SJSA1 (cell line): Measurements from ENCODE around the gene ADARB2. TPM values are rescaled to one million over a fixed set of nuclear protein-coding genes. Genes with fewer than 3 reads are reported as not detected.
"Not testable (repeated sequence)": the region's sequence is repeated elsewhere in the genome, so short reads cannot be mapped to it uniquely, and the experiment has no call there.

ENCODE experiments used
- DNase-seq, 2 experiments: peaks; one replicate each; pipeline ENCODE4 v3.0.0-alpha.2; 2015 to 2020; ENCODE audit warnings: low spot score in 2 of 2, low read depth in 1 of 2
- H3K27ac ChIP-seq: fragments of 250-450 bp; sonication (Bioruptor Pico); 2 replicates; pipeline ENCODE4 v1.5.1; 2020; ENCODE audit warnings: mild to moderate bottlenecking, moderate library complexity
- H3K27me3 ChIP-seq: fragments of 250-450 bp; sonication (Bioruptor Pico); replicated peaks from 2 replicates; pipeline ENCODE4 v1.5.1; 2020; ENCODE audit warnings: mild to moderate bottlenecking, moderate library complexity
- H3K36me3 ChIP-seq: fragments of 250-450 bp; sonication (Bioruptor Pico); 2 replicates; pipeline ENCODE4 v1.5.1; 2020; ENCODE audit warnings: mild to moderate bottlenecking
- H3K4me1 ChIP-seq: fragments of 250-450 bp; sonication (Bioruptor Pico); replicated peaks from 2 replicates; pipeline ENCODE4 v1.6.1; 2021; ENCODE audit warnings: mild to moderate bottlenecking
- H3K4me3 ChIP-seq: fragments of 250-450 bp; sonication (Bioruptor Pico); 2 replicates; pipeline ENCODE4 v1.5.1; 2020; ENCODE audit warnings: mild to moderate bottlenecking
- H3K9me3 ChIP-seq: fragments of 250-450 bp; sonication (Bioruptor Pico); replicated peaks from 2 replicates; pipeline ENCODE4 v1.5.1; 2020; ENCODE audit warnings: mild to moderate bottlenecking
- total RNA-seq: library from RNA; depleted of rRNA; stranded (reverse); fragments of >200 nt; shearing (Covaris generic); gene quantifications from 2 replicates; pipeline ENCODE4 v1.2.3, GENCODE V29; 2014

The ADARB2 gene
- total RNA-seq, 1 experiment from 2014 or later, result not detected

DNA sequence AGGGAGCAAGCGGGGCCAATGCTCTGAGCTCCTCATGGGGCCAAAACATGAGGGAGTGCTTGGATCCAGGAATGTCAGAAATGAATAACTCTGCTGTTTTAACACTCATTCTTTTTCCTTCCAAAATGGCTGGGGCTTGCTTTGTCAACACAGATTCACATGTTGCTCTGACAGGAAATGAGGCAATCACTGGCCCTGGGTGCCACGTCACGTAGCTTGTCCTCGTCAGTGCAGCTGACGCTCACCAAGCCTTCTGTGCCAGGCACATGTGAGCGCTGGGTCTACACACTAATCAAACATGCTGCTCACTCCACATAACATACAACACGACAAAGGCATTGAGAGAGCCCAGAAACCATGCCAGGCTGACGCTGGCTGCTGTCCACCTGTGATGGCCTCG is 482.2 kb downstream of the ADARB2 start:
- Histone ChIP-seq H3K4me1 (no peaks in the 10 kb centered on the region; the same call in 1 of the 2 replicates), H3K9me3 (no peaks in the 10 kb centered on the region), H3K27ac (no peak overlapping the region), H3K27me3 (peaks cover 5% of the 10 kb centered on the region), H3K4me3 (no peak overlapping the region), H3K36me3 (no peaks in the 10 kb centered on the region)
- DNase-seq, result no peak

DNA sequence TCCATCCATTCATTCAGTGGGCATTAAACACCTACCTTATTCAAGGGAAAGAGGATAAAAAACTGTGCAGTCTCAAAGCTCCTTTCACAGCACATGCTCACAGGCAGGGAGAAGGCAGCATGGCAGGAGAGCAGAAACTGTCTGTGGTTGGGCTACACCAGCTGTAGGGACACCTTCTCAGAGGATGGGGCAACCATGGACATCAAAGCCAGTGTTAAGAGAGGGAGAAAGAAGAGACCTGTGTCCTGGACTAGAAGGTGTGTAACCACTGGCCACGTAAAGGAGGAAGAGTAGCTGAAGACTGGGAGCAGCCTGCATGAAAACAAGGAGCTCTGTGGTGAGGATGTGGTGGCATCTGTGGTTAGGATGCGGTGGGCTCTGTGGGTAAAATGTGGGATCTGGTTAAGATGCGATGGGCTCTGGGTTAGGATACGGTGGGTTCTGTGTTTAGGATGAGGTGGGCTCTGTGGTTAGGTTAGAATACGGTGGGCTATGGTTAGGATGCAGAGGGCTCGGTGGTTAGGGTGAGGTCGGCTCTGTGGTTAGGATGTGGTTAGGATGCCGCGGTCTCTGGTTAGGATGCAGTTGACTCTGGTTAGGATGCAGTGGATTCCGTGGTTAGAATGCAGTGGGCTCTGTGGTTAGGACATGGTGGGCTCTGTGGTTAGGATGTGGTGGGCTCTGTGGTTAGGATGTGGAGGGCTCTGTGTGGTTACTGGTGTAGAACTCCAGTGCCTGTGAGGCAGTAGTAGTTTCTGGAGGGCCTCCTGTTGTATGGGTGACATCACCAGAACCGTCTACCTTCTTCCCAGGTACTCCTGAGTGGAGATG is 483.6 kb downstream of the ADARB2 start:
- DNase-seq, result no peak
- H3K27me3 ChIP-seq, result peaks cover 11% of the 10 kb centered on the region
- no peak overlapping the region for H3K4me3 ChIP-seq
- no peaks in the 10 kb centered on the region for H3K9me3 ChIP-seq
- no peak overlapping the region for H3K27ac ChIP-seq
- H3K36me3 ChIP-seq, result no peaks in the 10 kb centered on the region
- H3K4me1 ChIP-seq, result no peaks in the 10 kb centered on the region; the same call in 1 of the 2 replicates

DNA sequence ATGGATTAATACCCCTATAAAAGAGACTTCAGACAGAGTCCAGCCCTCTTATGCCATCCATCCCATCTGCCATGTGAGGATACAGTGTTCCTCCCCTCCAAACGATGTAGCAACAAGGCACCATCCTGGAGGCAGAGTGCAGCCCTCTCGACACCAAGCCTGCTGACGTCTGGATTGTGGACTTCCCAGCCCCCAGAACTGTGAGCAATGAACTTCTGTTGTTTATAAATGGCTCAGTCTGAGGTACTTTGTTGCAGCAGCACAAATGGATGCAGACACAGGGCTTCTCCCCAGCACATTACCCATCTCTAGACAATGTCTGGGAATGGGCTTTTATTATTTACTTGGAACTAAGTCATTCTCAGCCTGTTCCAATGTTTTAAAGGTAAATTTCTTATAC is 485.6 kb downstream of the ADARB2 start:
- DNase-seq, result peak in 1 of 2 experiments; percentile 14
- H3K36me3 ChIP-seq, result no peaks in the 10 kb centered on the region
- H3K27ac ChIP-seq, result no peak overlapping the region
- H3K27me3 ChIP-seq, result peaks cover 13% of the 10 kb centered on the region
- no peak overlapping the region for H3K4me3 ChIP-seq
- no peaks in the 10 kb centered on the region for H3K9me3 ChIP-seq
- no peaks in the 10 kb centered on the region; the same call in 1 of the 2 replicates for H3K4me1 ChIP-seq

DNA sequence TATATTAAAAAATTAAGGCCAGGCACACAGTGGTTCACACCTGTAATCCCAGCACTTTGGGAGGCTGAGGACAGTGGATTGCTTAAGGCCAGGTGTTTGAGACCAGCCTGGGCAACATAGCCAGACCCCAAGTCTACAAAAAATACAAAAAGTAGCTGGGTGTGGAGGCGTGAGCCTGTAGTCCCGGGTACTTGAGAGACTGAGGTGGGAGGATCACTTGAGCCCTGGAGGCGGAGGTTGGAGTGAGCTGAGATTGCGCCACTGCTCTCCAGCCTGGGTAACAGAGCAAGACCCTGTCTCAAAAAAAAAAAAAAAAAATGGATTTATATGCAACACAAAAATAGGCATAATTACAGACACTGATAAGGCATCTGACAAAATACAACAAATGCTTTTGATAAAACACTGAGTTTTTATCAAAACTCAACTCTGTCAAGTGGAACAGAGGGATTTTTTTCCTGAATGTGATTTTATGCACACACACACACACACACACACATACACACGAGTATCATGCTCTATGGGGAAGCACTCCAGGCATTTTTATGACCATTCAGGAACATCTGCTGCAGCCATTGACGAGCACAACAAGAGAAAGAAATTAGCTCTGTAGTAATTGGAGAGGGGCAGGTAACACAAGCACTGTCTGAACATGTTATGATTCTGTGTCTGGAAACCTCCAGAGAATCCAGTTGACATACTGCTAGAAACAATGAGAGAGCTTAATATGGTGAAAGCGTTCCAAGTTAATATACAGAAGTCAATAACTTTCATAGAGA is 488.0 kb downstream of the ADARB2 start:
- H3K4me3 ChIP-seq, result no peak overlapping the region
- no peak for DNase-seq
- no peaks in the 10 kb centered on the region for H3K4me1 ChIP-seq
- peaks cover 9% of the 10 kb centered on the region; the same call in 1 of the 2 replicates for H3K27me3 ChIP-seq
- H3K9me3 ChIP-seq, result no peaks in the 10 kb centered on the region
- no peak overlapping the region for H3K27ac ChIP-seq
- no peaks in the 10 kb centered on the region for H3K36me3 ChIP-seq

DNA sequence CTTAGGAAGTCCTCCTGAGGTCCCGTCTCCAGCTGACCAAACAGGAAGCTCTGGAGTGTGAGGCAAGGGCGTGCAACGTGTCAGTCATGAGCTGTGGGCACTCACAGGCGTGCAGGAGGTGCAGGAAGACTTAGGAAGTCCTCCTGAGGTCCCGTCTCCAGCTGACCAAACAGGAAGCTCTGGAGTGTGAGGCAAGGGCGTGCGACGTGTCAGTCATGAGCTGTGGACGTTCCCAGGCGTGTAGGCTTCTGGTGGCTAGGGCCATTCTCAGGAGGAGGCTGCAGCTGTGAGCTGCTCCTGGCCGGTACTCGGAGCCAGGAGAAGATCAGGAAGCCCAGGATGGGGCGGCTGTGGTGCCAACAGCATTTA is 489.1 kb downstream of the ADARB2 start:
- not testable (repeated sequence) for H3K4me1 ChIP-seq, H3K4me3 ChIP-seq, H3K9me3 ChIP-seq, H3K27me3 ChIP-seq, H3K27ac ChIP-seq, H3K36me3 ChIP-seq
- DNase-seq, result peak in 1 of 2 experiments; percentile 26

DNA sequence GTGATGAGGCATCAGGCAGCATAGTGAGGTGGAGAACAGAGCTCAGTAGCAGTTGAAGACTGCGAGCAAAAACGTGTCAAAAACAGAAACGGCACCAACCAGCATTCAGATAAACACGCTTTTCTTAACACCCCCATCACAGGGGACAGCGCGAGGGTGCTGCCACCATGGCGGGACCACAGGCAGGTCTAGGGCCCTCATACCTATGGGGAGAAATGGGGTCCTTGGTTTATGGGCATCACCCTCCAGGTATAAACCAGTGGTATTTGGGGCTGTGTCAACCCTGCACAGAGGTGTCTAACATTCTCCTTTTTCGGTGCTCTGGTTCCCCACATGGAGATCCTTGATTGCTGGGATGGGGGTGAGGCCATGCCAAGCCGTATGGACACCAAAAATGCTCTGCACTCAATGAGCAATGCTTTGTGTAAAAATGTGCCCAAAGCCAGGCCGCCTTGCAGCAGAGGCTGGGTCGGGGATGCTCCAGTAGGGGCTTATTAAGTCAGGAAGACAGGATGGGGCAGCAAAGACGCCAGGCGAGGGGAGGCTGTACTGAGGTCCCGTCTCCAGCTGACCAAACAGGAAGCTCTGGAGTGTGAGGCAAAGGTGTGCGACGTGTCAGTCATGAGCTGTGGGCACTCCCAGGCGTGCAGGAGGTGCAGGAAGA is 489.6 kb downstream of the ADARB2 start:
- Histone ChIP-seq H3K27ac (no peak overlapping the region), H3K27me3 (peaks cover 9% of the 10 kb centered on the region; the same call in 1 of the 2 replicates), H3K9me3 (no peaks in the 10 kb centered on the region), H3K4me1 (no peaks in the 10 kb centered on the region), H3K36me3 (no peaks in the 10 kb centered on the region), H3K4me3 (no peak overlapping the region)
- DNase-seq, result no peak

DNA sequence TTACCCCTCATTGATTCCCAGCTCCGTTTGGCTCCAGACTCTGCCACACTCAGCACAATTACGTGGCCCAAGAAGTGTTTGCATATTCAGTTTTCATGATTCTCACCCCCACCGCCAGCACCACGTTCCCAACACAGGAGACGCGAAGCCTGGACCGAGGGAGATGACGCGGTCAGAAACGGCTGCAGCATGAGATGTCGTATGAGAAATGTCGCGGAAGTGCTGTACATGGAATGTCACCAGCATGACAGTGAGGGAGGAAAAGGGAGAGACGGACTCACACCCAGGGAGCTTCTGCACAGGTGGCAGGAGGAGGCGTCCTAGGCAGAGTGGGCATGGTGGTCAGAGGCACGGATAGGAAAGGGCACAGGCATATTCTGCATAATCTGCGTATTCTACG is 492.8 kb downstream of the ADARB2 start:
- Histone ChIP-seq H3K4me1 (no peaks in the 10 kb centered on the region), H3K9me3 (no peaks in the 10 kb centered on the region), H3K4me3 (no peak overlapping the region), H3K27ac (no peak overlapping the region), H3K27me3 (peaks cover 13% of the 10 kb centered on the region; the same call in 1 of the 2 replicates), H3K36me3 (no peaks in the 10 kb centered on the region)
- DNase-seq, result peak in 1 of 2 experiments; percentile 28

DNA sequence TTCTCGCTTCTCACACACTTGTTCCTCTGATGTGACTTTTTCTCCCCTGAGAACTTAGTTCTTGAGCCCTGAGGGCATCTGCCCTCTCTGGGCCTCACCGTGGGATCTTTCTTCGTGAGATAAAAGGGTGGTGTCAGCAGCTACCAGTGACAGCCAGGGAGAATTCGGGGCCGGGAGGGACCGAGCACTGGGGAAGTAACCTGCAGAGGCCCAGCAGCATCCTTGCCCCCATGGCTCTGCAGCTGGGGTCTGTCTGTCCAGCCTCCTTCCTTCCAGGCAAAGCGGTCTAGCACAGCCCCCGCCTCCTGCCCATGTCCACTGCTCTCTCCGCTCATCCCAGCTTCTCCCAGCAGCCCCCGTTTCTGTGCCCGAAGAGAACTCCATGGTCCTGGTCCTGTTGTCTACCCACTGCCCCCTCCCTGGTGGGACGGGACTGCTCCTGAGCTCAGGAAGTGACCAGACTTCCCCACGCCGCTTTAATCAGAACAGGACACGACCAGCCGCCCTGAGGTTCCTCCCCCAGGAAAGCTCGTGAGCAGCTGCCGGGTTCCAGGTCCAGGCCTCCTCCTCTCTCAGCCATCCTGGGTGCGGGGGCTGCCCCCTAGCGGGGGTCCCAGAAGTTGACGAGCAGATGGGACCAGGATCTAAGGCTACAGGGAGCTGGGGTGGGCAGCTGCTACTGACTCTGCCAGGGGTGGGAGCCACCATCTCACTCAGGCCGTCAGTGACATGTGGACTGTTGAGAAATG is 493.7 kb downstream of the ADARB2 start:
- no peak for DNase-seq
- no peaks in the 10 kb centered on the region for H3K36me3 ChIP-seq
- H3K9me3 ChIP-seq, result no peaks in the 10 kb centered on the region
- no peaks in the 10 kb centered on the region for H3K4me1 ChIP-seq
- H3K27ac ChIP-seq, result no peak overlapping the region
- H3K4me3 ChIP-seq, result no peak overlapping the region
- H3K27me3 ChIP-seq, result peaks cover 10% of the 10 kb centered on the region; the same call in 1 of the 2 replicates

DNA sequence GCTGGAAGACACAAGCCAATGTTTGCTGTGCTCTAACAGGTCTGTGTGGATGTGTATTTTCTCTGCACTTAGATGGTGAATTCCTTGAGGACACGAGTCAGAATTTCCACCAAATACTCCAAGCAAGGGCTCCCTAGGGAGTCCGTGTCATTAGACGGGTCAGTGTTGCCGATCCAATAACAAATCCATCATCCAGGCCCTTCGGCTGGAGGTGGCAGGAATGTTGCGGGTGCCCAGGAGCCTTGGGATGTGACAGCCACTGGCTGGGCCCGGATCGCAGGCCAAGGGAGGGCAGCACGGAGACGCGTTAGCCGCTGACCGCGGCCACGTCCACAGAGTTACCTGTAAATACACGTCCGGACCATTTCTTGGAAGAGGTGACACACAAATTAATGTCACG is 494.4 kb downstream of the ADARB2 start:
- Histone ChIP-seq H3K27me3 (peaks cover 8% of the 10 kb centered on the region; the same call in 1 of the 2 replicates), H3K4me1 (no peaks in the 10 kb centered on the region), H3K27ac (no peak overlapping the region), H3K36me3 (no peaks in the 10 kb centered on the region), H3K9me3 (no peaks in the 10 kb centered on the region), H3K4me3 (no peak overlapping the region)
- no peak for DNase-seq

DNA sequence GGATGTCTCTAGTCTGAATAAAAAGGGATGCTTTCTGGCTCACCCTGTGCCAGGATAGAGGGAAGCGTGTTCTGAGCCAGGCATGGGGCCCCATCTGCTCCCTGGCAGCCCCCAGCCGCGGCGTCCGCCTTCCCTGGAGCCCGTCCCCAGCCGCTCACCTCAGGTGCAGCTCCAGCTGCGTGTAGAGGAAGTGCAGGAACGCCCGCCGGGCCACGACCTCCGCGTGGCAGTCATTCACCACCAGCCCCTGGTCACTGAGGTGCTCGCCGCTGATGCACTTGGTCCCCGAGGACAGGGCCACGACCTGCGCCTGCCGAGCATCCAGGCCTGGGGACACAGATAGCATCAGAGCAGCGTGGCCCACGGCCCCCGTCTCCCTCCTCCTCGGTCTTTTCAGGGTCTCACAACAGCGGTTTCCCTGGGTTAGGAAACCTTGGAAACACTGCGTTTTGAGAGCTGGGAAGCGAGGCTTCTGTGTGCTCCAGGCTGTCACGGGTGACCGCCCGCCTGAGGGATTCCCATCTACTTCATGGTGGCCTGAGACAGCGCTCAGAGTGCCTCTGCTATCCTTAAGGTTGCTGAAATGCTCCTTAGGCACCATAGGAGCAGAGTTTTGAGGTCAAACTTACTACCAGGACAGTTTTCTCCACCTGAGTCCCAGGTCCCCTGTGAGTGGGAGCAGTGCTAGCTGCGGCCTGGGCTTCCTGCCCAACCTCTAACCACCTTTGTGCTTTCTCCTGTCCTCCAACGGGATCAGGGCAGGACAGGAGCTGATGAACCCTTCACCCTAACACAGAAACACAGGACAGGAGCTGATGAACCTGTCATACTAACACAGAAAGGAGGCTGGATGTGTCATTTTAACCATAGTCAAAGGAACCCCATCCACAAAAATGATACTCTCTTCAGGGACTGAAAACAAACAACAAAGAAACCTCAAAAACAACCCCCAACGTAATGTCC is 495.1 kb downstream of the ADARB2 start:
- Histone ChIP-seq H3K4me1 (no peaks in the 10 kb centered on the region), H3K4me3 (no peak overlapping the region), H3K9me3 (no peaks in the 10 kb centered on the region), H3K27me3 (peaks cover 8% of the 10 kb centered on the region; the same call in 1 of the 2 replicates), H3K36me3 (no peaks in the 10 kb centered on the region), H3K27ac (no peak overlapping the region)
- DNase-seq, result no peak

DNA sequence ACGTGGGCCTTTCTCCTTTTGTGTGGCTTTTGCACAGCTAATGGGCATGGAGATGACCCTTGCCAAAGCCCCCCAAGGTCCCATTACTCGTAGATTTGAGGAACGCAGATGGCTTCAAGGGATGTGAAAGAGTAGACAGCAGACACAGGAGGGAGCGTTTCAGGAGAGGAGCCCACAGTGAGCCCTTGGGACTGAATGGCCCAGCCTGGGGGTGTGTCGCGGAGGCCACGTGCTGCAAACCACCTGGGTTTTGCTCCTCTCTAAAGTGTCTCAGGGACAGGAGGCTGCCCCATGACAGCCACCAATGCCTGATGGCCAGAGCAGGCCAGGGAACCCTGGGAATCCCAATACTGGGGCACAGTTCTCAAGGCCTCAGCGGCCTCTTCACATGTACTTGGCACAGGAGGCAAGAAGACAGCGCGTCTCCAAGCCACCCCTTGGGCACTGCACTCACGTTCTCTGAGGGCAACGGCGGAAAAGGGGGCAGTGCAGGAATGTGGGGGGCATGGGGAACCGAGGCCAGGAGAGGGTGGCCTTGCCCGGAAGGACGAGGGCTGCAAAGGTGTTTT is 495.9 kb downstream of the ADARB2 start:
- H3K4me1 ChIP-seq, result no peaks in the 10 kb centered on the region
- H3K27me3 ChIP-seq, result peaks cover 8% of the 10 kb centered on the region; the same call in 1 of the 2 replicates
- H3K27ac ChIP-seq, result no peak overlapping the region
- H3K9me3 ChIP-seq, result no peaks in the 10 kb centered on the region
- H3K36me3 ChIP-seq, result no peaks in the 10 kb centered on the region
- H3K4me3 ChIP-seq, result no peak overlapping the region
- DNase-seq, result no peak

DNA sequence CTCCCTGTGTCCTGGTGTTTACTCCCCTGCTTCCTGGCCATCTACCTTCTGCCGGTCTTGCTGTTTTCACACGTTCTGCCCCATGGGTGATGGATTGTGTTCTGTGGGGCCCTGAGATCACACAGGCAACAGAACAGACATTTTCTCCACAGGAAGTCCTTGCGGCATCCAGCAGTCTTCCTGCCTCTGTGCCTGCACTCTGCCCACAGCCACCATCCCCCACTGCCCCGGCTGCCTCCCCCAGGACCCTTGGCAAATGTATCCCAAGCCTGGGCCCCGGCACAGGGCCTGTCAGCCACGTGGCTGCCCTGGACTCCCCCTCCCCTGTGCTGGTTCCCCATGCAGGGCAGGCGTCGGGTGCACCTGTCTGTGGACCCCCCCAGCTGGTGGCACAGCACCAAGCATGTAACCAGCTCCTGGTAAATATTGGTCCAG is 497.0 kb downstream of the ADARB2 start:
- no peak for DNase-seq
- no peak overlapping the region for H3K27ac ChIP-seq
- no peaks in the 10 kb centered on the region for H3K4me1 ChIP-seq
- H3K27me3 ChIP-seq, result peaks cover 8% of the 10 kb centered on the region; the same call in 1 of the 2 replicates
- no peaks in the 10 kb centered on the region for H3K36me3 ChIP-seq
- H3K9me3 ChIP-seq, result no peaks in the 10 kb centered on the region
- no peak overlapping the region for H3K4me3 ChIP-seq
